Measurements from ENCODE around the gene SLC4A11.
A peak's percentile ranks its signal among the peaks of the same experiment; 100 is the strongest.

The SLC4A11 gene

DNA sequence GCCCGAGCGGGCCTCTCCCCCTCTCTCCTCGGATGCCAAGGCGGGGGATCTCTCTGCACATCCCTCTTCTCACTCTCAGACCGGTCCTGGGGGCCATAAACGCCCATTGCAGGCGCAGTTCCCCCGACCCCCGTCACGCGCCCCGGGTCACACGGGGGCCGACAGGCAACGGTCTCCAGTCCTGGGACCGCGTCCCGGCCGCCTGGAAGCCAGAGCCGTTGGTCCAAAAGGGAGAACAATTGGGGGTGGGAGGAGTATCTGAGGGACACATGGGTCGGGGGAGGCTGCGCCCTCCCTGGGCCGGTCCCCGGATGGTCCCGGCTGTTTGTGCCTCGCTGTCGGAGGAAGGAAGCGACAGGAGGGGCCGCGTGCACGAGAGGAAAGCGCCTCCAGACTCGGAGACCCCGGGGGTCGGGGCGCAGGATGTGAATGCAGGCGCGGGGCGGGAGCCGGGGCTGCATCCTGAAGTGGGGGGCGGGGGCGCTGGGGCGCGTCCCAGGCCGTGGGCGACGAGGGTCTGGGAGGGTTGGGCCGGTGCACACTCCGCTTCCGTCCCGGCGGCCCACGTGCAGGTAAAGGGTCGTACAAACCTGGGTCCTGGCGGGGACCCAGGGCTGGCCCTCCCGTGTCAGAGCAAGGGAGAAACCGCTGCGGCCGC lies 903 bp downstream of the SLC4A11 start:
- H3K9me3 Mint-ChIP-seq = no peaks in the 10 kb centered on the region
- DNase-seq (no peak), ATAC-seq (peak; percentile 34)
- H3K27ac Mint-ChIP-seq = no peak overlapping the region
- peaks cover 77% of the 10 kb centered on the region for H3K27me3 Mint-ChIP-seq
- H3K4me1 Mint-ChIP-seq = peaks cover 28% of the 10 kb centered on the region
- peak overlapping the region; percentile 83 for H3K4me3 Mint-ChIP-seq

DNA sequence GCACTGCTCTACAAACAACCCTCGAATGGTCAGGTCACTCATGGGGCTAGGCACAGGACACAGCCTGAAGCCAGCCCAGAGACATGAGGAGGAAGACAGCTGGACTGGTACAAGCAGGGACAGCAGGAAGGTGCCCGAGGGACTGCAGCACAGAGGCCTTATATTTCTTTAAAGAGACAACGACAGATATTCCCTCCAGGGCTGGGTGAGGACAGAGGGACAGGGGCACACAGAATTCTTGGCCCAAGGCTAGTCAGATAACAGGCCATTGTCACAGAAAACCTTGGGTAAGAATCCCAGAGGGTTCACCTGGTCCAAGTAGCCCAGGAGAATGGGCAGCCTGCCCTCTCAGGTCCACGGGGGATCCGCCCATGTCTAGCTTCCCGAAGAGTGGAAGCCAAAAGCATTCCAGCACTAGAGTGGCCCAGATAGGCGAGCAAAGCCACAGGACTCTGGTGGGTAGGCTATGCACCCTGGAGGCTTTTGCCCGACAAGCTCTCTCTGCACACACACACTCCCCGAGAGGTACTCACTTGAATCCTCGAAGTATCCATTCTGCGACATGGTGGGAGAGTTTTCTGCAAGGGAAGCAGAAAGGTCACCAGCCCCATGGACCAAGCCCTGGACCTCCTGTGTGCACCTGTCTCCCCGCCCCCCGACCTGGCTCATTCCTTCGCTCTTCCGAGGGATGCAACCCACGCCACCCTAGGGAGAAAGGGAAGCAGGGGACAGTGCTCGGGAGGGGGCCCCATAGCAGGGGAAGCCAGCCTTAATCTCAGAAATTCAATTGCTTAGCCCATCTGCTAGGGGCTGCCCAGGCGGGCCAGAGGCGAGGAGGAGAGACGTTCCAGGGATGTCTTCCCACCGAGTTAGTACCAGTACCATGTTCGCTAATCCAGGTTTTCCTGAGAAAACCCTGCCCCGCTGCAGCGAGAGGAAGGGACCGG lies 1.7 kb downstream of the SLC4A11 start:
- DNase-seq (no peak), ATAC-seq (no peak)
- Mint-ChIP-seq H3K4me3 (peak overlapping the region; percentile 83), H3K27ac (peak overlapping the region in 1 of 2 donors; percentile 0), H3K4me1 (peaks cover 28% of the 10 kb centered on the region), H3K27me3 (peaks cover 70% of the 10 kb centered on the region), H3K9me3 (no peaks in the 10 kb centered on the region)

DNA sequence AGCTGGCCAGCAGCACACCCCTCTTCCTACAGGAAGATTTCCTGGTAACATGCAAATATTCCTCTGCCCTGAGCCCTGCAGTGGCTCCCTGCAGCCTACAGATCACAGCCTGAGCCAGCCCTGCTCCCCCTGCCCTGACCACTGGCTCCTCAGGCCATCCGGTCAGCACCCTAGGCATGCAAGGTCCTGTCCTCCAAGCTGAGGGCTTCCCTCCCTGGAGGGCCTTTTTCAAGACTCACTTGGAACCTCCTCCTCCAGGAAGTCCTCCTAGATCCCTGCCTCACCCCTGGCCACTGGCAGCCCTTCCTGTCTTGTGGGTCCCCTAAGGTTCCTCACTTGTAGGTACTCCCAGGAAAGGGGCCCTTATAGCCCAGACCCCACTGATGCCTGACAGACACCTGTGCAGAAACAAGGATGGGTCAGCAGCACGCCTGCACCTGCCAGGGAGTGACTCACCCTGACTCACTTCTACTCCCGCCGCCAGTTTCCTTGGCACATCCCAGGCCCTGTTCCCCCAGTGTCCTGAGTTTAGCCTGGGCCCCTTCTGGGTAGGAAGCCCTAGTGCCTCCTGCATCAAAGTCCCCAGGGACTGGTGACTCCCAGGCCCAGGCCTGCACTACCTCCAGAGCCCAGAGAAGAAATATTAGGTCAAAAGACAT lies 3.2 kb downstream of the SLC4A11 start:
- no peak for DNase-seq
- H3K27ac Mint-ChIP-seq = no peak overlapping the region
- no peak for ATAC-seq
- H3K9me3 Mint-ChIP-seq = no peaks in the 10 kb centered on the region
- peaks cover 55% of the 10 kb centered on the region for H3K27me3 Mint-ChIP-seq
- peaks cover 22% of the 10 kb centered on the region for H3K4me1 Mint-ChIP-seq
- no peak overlapping the region for H3K4me3 Mint-ChIP-seq

DNA sequence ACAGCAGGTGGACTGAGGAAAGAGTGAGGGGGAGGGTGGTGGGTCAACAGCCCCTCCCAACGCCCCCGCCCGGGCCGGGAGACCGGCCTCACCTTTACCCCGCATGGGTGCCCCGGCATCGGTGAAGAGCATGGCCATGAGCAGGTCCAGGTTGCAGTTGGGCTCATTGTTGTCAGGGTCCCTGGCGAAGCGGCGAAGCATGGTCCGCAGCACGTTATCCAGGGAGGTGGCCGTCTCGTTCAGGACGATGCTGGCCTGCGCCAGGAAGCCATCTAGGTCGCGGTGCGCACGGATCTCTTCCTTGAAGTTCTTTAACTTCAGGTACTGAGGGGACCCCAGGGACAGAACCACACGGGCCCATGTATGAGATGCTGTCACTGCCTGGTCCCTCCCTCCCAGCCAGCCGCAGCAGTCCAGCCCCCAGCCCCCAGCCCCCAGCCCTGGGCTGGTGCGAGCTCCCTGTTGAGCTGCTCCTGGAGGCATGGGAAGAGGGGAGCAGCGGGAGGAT lies 4.9 kb downstream of the SLC4A11 start:
- no peak overlapping the region for H3K4me3 Mint-ChIP-seq
- ATAC-seq (no peak), DNase-seq (no peak)
- H3K27ac Mint-ChIP-seq = no peak overlapping the region
- peaks cover 10% of the 10 kb centered on the region for H3K4me1 Mint-ChIP-seq
- peaks cover 39% of the 10 kb centered on the region for H3K27me3 Mint-ChIP-seq
- no peaks in the 10 kb centered on the region for H3K9me3 Mint-ChIP-seq

- Mint-ChIP-seq H3K4me3 (no peak overlapping the region), H3K4me1 (peaks cover 10% of the 10 kb centered on the region), H3K27me3 (peaks cover 38% of the 10 kb centered on the region), H3K27ac (no peak overlapping the region), H3K9me3 (no peaks in the 10 kb centered on the region)
- DNase-seq = no peak
- no peak for ATAC-seq
Observed at GRCh38 chr20:3233131-3233990, 5.6 kb downstream of the SLC4A11 start.

GRCh38 chr20:3231889-3232588 lies 7.0 kb downstream of the SLC4A11 start:
- no peak for DNase-seq
- Mint-ChIP-seq H3K4me1 (no peaks in the 10 kb centered on the region), H3K4me3 (no peak overlapping the region), H3K27me3 (peaks cover 25% of the 10 kb centered on the region), H3K27ac (no peak overlapping the region), H3K9me3 (no peaks in the 10 kb centered on the region)
- ATAC-seq = no peak

DNA sequence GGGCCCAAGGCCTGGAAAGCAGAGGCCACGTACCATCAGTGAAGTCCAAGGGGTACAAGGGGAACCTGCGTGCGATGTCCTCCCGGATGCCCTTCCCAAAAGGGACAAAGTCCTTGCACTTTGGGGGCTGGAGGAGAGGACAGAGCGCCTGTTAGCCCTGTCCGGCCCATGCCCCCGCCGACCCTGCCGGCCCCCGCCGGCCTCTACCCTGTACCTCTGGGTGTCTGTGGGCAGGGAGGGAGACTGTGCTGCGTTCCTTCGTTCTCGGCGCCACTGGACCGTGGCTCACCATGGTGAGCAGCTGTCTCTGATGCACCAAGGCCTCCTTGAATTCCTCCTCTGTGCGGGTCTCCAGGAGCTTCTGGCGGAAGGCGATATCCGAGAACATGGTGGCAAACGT lies 7.9 kb downstream of the SLC4A11 start:
- no peak for ATAC-seq
- H3K4me1 Mint-ChIP-seq = no peaks in the 10 kb centered on the region
- H3K9me3 Mint-ChIP-seq = no peaks in the 10 kb centered on the region

GRCh38 chr20:3229798-3230197 lies 9.2 kb downstream of the SLC4A11 start:
- H3K4me3 Mint-ChIP-seq = no peak overlapping the region
- H3K9me3 Mint-ChIP-seq = no peaks in the 10 kb centered on the region
- peaks cover 2% of the 10 kb centered on the region for H3K27me3 Mint-ChIP-seq
- peak; percentile 31 for ATAC-seq
- H3K27ac Mint-ChIP-seq = no peak overlapping the region
- no peaks in the 10 kb centered on the region for H3K4me1 Mint-ChIP-seq
- DNase-seq = no peak

More for the DNA sequence above, 7.9 kb downstream of the SLC4A11 start:
- Mint-ChIP-seq H3K4me3 (no peak overlapping the region), H3K27ac (no peak overlapping the region), H3K27me3 (peaks cover 16% of the 10 kb centered on the region)
- no peak for DNase-seq

GRCh38 chr20:3229158-3229557 lies 9.8 kb downstream of the SLC4A11 start:
- DNase-seq (no peak), ATAC-seq (no peak)
- H3K4me3 Mint-ChIP-seq = no peak overlapping the region
- H3K27ac Mint-ChIP-seq = no peak overlapping the region
- no peaks in the 10 kb centered on the region for H3K9me3 Mint-ChIP-seq
- H3K4me1 Mint-ChIP-seq = no peaks in the 10 kb centered on the region
- H3K27me3 Mint-ChIP-seq = no peaks in the 10 kb centered on the region

- Mint-ChIP-seq H3K4me3 (no peak overlapping the region), H3K4me1 (peaks cover 3% of the 10 kb centered on the region), H3K27ac (peak overlapping the region in 1 of 2 donors; percentile 72), H3K9me3 (no peaks in the 10 kb centered on the region), H3K27me3 (no peaks in the 10 kb centered on the region)
- ATAC-seq (no peak), DNase-seq (no peak)
Observed at GRCh38 chr20:3228750-3229032, 10.3 kb downstream of the SLC4A11 start.

GRCh38 chr20:3227936-3228749 lies 10.8 kb downstream of the SLC4A11 start:
- H3K27ac Mint-ChIP-seq = peak overlapping the region in 1 of 2 donors; percentile 72
- no peak overlapping the region for H3K4me3 Mint-ChIP-seq
- peak; percentile 12 for ATAC-seq
- no peaks in the 10 kb centered on the region for H3K9me3 Mint-ChIP-seq
- H3K4me1 Mint-ChIP-seq = peaks cover 8% of the 10 kb centered on the region
- no peaks in the 10 kb centered on the region for H3K27me3 Mint-ChIP-seq
- DNase-seq = no peak

DNA sequence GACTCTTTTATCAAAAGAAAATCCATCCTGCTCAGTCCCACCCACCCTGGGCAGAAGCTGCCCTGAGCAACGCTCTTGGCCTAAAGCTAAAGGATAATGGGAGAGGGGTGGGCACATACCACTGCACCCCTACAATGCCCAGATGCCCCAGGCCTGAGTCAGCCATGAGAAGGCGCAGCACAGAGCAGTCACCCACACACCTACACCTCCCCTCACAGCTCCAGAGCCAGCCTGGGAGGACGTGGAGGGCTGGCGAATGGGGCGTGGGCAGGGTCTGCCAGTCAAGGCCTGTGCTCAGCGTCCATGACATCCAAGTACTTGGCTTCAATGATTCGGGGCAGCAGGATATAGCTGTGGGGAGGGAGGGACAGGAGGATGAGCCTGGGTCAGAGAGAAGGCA lies 11.5 kb downstream of the SLC4A11 start:
- no peak overlapping the region for H3K4me3 Mint-ChIP-seq
- H3K27ac Mint-ChIP-seq = peak overlapping the region in 1 of 2 donors; percentile 72
- DNase-seq = no peak
- peaks cover 15% of the 10 kb centered on the region for H3K4me1 Mint-ChIP-seq
- no peaks in the 10 kb centered on the region for H3K9me3 Mint-ChIP-seq
- ATAC-seq = peak; percentile 2
- no peaks in the 10 kb centered on the region for H3K27me3 Mint-ChIP-seq

- DNase-seq (no peak), ATAC-seq (no peak)
- Mint-ChIP-seq H3K27ac (peak overlapping the region in 1 of 2 donors; percentile 72), H3K4me3 (no peak overlapping the region), H3K4me1 (peaks cover 20% of the 10 kb centered on the region), H3K27me3 (no peaks in the 10 kb centered on the region), H3K9me3 (no peaks in the 10 kb centered on the region)
Observed at GRCh38 chr20:3226864-3227263, 12.1 kb downstream of the SLC4A11 start.

DNA sequence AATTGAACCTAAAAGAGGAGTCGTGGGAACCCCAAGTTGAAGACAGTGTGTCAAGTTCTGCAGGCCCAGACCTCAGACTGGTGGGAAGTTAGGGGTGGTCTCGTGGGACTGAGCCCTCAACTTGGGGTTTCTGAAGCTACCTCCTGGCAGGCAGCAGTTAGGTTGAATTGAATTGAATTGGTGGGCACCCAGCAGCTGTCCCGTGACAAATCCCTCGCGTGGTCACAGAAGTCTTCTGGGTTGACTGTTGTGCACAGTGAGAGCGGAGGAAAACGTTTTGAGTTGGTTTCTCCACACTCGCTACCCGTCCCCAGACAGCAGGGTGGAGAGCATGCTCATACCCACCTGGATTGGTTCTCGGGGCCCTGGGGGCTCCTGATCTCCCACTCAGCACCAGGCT lies 12.9 kb downstream of the SLC4A11 start:
- DNase-seq (no peak), ATAC-seq (no peak)
- Mint-ChIP-seq H3K9me3 (no peaks in the 10 kb centered on the region), H3K27ac (peak overlapping the region in 1 of 2 donors; percentile 6), H3K4me1 (peaks cover 28% of the 10 kb centered on the region), H3K27me3 (no peaks in the 10 kb centered on the region), H3K4me3 (no peak overlapping the region)

All from stimulated activated naive CD8-positive, alpha-beta T cell treated with anti-CD3 and anti-CD28 coated beads, Interleukin-15, amount 100 ng/mL, for 72 hours (primary cell).